GM19395 (cell line): ENCODE results near the gene ELOA.
"Not testable (repeated sequence)": the region's sequence is repeated elsewhere in the genome, so short reads cannot be mapped to it uniquely, and the experiment has no call there.

Experiments used
- ATAC-seq: cut with Tn5 transposase; IDR thresholded peaks from one replicate; pipeline ENCODE4 v1.9.1; 2021; ENCODE audit warnings: mild to moderate bottlenecking, moderate library complexity; ENCODE audit not compliant: unreplicated experiment

Gene ELOA

DNA sequence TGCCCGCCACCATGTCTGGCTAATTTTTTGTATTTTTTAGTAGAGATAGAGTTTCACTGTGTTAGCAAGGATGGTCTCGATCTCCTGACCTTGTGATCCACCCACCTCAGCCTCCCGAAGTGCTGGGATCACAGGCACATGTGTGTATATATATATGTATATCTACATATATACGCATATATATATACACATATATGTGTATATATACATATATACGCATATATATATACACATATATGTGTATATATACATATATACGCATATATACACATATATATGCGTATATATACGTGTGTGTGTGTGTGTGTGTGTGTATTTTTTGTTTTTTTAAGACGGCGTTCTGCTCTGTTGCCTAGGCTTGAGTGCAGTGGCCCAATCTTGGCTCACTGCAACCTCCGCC, 39.9 kb downstream of the ELOA start:
- ATAC-seq: not testable (repeated sequence)

DNA sequence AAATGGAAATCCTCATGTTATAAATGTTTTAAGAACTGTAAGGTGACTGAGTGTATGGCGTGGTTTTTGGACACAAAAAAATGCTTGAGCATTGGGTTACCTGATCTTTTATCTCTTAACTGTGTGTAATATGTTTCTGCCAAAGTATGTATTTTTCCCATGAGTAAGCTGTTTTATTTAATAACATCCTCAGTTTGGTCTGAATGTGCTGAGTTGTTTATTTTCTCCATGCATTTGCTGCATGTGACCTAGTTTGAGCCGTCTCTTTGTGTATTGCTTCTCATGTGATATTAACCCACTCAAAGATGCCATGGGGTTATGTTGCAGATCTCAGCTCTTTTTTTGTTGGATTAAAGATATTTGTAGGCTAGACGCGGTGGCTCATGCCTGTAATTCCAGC, 41.6 kb downstream of the ELOA start:
- no peak for ATAC-seq

DNA sequence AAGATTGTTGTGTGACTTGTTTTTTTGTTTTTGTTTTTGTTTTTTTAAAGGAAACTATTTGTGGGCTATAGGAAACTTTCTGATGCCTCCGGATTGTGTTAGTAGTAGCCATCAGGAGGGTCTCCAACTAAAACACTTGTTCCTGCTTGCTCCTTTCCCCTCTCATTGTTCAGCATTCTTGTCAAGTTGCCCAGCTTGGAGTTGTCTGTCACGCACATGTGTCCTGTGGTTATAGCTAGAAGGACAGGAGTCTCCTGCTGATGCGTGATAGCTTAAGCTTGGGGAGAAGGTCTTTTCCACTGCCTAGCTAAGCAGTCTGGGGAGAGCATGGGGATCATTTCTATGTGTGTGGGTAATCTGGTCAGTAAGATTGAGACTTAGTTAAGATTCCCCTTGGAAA, 44.4 kb downstream of the ELOA start:
- no peak for ATAC-seq

DNA sequence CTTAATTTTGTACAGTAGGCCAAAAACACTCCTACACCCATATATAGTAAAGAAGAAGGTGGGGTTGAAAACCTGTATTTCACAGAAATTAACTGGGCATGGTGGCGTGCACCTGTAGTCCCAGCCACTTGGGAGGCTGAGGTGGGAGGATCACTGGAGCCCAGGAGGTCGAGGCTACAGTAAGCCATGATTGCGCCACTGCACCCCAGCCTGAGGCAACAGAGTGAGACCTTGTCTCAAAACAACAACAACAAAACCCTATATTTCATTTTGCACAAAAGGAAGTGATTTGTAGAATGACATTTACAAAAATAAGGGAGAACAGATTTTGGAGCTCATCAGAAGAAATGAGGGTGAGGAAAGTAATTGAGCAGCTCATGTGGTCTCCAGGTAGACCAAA, 45.4 kb downstream of the ELOA start:
- no peak for ATAC-seq

DNA sequence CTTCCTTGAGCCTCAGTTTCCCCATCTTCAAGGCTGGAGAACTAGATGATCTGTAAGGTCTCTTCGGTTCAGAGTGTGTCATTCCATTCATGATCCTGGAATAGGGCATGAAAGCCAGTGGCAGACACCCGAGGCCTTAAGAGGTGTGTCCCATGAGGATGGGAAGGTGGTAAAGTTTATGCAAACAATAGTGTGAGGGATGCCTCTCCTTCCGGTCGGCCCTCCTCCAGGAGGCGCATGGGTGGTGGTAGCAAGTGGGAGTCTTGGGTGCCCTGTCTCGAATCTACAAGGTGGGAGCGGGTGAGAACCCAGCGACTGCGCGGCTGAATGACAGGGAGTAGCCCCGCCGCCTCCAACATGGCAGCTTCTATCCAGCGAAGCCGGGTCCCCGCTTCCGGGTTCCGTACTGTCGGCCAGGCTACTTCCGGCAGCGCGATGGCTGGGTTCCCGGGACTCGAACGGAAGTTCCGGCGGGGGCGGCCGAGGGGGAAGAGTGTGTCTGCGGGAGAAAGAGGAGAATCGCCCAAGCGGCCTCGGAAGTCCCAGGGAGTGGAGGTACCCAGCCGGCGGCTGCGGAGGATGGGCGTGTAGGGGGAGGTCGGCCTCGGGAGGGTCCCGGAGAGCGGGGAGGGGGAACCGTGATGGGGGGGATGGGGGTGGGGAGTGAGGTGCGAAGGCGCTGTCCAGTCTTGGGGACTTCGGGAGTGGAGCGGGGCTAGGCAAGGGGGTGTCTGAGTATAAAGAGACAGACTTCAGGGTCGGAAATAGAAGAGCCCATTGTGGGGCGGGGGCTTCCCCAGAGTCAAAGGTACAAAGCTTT, 47.6 kb downstream of the ELOA start, which contains the start of gene LYPLA2:
Gene LYPLA2 (plus strand): TSS at position 450 of the 820 bp plus-strand sequence. CDS start 1,538 bp downstream, outside the sequence.
- peak; percentile 85 for ATAC-seq

DNA sequence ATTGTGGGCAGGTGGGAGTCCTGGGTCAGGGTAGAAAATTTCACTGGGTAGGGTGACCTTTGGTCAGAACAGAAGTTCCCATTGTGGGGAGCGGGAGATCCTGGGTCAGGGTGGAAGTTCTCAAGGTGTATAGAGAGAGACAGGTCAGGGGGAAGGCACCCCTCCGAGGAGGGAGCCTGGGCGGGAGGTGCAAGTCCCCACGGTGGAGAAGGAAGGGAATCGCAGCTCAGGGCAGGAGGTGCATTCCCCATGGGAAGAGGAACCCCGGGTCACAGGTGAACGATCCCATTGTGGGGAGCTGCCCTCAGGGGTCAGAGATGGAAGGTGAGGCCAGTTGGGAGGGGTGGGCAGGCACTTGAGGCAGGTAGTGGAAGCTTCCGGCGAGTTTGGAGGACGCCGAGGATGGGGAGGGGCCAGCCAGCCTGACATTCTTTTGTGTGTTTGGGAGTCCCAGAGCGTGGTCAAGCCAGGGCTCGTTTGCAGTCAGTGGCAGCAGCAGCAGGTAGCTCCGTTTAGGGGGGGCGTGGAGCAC, 48.3 kb downstream of the ELOA start:
- peak; percentile 5 for ATAC-seq

DNA sequence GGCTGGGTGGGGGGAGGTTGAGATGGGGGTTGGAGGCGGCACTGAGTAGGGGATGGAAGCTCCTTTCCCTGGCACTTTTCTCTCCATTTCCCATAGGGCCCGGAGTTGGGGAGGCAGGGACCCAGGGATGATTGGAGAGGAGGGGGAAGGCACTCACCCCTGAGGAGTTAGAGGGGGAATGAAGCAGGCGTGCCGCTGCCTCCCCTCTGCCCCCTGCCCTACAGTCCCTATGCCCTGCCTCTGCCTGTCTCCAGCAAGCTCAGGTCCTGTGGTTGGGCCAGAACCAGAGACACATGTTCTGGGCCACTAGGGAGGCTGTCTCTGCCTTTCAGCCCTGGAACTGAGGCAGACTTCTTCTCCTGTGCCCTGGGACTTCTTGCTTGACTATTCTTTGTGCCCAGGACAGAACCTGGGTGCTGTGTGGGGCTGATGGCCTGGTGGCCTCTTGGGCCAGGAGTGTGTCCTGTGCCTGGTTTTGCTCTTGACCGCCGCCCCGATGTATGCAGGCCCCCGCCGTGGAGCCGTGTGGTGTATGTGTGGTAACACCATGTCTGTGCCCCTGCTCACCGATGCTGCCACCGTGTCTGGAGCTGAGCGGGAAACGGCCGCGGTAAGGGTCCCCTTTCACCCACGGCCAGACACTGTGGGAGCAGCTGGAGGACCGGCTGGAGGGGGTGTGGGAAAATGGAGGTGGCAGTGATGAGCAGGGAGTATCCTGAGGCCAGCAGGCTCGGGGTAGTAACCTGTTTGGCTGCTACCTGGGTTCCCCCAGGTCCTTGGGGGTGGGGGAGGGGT, 49.1 kb downstream of the ELOA start:
- ATAC-seq: no peak

DNA sequence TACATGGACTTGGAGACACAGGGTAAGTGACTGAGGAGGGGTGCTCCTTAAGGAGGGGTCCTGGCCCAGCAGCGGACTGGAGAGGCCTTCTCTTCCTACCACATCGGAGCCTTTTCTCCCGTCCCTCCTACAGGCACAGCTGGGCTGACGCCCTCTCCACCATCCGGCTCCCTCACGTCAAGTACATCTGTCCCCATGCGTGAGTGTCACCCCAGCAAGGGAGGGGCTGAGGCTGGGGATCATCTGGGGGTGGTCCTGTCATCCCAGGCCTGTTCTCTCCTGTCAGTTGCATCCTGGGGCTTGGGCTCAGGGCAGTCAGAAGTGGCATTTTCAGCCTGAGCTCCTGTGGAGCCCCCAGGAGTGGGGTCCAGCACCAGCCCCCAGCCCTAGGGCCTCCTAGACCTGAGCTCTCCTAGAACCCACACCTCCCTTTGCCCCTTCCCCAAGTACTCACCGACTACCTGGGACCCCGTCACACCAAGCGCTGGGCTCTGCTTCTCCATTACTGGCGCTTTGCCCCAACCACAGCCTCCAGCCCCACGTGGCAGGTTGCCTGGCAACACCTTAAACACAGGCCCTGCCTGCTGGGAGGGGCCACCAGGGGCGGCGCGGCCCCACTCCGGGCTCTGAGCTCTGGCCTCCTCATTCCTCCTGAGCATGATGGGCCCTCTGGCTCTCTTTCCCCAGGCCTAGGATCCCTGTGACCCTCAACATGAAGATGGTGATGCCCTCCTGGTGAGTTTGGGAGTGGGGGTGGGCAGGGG, 49.9 kb downstream of the ELOA start:
- no peak for ATAC-seq

DNA sequence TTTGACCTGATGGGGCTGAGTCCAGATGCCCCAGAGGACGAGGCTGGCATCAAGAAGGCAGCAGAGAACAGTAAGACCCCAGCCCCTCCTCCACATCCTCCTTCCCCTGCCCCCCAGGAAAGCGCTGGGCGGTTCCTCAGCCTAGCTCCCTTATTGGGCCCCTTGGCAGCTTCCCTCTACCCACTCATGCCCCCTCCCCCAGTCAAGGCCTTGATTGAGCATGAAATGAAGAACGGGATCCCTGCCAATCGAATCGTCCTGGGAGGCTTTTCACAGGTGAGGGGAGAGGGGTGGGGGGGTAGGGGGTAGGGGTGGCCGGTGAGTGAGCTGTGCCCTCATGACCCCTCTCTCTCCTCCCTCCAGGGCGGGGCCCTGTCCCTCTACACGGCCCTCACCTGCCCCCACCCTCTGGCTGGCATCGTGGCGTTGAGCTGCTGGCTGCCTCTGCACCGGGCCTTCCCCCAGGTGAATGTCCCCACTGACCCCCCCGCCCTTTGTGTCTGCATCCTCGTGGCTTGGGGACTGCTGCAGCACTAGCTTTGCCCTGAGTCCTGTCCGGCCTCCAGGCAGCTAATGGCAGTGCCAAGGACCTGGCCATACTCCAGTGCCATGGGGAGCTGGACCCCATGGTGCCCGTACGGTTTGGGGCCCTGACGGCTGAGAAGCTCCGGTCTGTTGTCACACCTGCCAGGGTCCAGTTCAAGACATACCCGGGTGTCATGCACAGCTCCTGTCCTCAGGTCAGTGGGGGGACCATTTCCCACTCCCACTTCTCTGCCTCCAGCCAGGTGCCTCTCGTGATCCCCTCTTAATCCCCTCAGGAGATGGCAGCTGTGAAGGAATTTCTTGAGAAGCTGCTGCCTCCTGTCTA, 50.8 kb downstream of the ELOA start:
- ATAC-seq: no peak

DNA sequence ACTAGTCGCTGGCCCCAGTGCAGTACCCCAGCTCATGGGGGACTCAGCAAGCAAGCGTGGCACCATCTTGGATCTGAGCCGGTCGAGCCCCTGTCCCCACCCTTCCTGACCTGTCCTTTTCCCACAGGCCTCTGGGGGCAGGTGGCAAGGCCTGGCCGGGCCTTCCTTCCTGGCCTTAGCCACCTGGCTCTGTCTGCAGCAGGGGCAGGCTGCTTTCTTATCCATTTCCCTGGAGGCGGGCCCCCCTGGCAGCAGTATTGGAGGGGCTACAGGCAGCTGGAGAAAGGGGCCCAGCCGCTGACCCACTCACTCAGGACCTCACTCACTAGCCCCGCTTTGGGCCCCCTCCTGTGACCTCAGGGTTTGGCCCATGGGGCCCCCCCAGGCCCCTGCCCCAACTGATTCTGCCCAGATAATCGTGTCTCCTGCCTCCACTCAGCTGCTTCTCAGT, 51.5 kb downstream of the ELOA start:
- ATAC-seq: not testable (repeated sequence)

DNA sequence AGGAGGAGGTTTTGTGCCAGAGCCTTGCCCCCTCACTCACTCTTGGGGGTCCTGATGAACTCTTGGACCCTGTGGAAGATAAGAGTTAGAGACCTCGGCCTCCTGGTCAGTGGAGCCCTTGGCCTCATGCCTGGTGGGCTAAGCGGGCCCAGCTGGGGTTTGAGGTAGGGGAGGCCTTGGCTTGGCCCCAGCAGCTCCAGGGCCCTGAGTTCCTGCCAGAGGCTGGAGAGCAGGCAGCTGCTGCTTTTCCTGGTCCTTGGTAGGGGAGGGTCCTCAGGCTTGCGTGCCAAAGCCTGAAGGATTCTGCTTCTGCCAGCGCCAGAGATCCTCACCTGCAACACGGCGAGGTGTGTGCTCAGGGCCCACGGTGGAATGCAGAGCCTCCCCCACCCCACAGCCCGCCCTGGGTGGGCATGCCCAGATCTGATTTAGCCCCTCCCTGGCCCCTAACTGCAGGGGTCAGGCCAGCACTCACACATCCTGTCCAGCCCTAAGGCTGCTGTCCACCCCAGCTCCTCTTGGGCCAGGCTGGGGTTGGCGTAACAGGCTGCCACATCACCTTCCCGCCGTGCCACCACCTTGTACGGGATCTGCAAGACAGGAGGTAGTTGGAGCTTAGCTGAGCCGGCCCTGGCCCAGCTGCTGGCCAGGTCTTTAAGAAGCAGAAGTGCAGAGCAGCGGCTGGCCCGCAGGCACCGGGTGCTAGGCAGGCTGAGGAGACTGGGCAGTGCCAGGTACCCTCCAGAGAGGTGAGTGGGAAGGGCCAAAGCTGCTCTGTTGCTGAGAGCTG, 52.6 kb downstream of the ELOA start:
- ATAC-seq: no peak

DNA sequence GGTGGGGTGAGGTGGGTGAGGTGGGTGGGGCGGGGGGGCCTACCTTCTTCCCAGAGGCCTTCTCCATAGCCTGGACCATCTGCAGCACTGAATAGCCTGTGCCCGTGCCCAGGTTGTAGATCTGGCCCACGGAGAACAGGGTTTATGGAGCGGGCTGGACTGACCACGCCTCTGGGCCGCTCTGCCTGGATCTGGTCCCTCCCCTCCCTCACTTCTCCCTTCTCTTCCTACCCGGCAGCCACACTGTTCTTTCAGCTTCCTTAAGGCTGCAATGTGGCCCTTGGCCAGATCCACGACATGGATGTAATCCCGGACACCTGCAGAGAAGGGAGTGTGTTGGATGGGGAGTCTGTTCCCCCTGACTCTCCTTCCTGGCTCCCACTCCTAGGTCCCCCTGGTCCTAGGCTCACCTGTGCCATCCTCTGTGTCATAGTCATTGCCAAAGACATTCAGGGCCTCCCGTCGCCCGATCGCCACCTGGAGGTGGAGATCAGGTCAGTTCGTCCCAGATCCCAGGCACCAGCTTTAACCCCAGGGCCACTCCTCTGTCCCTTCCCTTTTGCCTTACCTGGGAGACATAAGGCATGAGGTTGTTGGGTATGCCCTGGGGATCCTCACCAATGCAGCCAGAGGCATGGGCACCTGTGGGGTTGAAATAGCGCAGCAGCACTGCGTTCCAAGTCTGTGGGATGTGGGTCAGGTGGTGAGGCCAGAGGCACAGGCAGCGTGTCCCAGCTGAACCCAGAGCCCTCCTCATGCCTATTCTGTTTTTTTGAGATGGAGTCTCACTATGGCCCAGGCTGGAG, 53.4 kb downstream of the ELOA start:
- ATAC-seq: no peak

DNA sequence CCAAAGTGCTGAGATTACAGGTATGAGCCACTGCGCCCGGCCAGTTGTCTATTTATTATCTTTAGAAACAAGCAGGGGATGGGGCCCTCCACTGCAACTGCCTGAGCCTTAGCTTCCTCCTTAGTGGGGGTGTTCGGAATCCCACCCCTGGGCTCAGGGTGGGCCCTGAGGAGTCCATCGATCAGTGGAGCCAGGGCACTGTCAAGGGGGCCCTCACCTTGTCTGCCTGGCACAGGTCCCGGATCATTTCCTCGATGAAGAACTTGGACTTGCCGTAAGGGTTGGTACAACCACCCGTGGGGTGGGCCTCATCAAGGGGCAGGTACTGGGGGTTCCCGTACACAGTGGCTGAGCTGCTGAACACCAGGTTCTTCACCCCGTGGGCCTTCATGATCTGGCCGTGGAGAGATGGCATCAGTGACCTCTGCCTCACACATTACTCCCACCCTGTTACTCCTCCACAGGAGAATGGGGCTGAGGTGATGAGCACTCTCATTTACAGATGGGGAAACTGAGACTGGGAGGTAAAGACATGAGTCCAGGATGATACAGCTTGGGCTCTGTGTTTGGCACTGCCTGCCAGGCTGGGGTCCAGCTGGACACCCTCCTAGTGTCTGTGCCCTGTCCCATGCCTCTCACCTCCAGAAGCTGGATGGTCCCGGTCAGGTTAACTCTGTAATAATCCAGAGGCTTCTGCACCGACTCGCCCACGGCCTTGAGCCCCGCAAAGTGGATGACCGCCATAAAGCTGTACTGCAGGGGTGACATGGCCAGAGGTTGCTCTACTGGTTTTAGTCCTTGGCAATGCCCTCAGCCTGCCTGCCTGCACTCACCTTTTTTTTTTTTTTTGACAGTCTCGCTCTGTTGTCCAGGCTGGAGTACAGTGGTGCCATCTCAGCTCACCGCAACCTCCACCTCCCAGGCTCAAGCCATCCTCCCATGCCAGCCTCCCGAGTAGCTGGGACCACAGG, 54.5 kb downstream of the ELOA start:
- ATAC-seq: no peak

DNA sequence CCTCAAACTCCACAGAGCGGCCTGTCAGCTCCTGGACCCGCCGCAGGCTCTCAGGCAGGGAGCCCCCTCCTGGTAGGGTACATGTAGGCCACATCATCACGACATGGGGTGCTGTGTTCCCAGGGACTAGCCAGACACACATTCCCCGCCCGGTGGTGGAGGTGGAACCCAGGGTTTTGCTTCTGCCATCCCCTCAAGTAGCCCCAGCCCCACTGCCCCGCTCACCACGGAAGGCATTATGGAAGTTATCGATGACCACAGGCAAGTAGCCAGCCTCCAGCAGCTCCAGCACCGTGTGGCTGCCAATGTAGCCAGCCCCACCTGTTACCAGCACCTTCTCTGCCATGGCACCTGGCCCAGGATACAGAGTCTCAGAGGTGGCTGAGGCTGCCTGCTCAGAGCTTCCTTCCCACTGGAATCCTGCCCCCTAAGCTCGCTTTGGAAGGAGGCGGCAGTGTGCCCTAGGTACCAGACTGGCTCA, 55.4 kb downstream of the ELOA start:
- no peak for ATAC-seq

DNA sequence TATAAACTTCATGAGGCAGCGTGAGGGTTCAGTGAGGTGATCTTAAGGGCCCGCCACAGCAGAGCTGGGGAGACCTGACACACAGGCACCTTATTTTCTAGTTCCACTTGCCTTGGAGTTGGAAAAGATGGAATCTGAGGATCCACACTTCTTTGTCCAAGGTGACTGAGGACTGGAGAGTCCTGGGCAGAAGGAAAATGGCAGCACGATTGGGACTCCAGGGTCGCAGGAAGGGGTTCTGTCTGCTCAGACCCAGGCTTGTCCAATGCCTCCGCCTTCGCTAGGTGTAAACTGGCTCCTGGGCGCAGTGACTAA, 55.9 kb downstream of the ELOA start:
- no peak for ATAC-seq

DNA sequence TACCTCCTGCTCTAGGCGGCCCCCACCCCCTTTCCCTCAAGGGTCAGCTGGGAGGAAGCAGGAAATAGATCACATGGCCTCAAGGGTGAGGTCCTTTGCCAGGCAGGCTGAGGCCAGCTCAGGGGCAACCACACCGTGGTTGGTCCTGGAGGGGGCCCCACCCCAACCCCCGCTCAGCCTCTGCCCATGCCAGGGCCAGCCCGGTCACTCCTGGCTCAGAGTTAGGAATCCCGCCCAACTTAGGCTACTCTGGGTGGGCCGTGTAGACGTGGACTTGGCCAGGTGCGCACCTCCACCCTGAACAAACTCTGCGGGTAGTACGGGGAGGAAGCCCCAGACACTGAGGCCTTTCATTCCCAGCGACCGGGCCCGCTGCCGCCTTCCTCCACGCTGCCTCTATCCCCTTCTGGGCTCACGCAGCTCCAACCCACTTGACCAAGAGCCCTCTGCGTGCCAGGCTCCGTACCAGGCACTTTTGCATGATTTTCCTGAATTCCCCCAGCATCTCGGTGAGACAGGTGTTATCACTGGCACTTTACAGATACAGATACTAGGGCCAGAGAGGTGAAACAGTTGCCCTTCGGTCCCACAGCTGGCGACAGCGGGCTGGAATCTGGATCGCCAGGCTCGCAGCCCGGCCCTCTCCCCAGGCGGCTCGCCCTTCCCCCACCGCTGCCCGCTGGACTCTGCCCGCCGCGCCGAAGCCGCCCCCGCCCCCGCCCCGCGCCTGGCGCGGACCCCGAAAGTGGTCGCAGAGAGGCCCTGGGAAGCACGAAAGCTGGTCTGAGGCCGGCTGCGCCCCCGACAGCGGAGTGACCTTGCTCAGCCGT, 56.5 kb downstream of the ELOA start:
- peak; percentile 5 for ATAC-seq
